Right atrium auricular region (tissue), 2 donors: Measurements from ENCODE around the gene H19. TPM values are rescaled to one million over a fixed set of nuclear protein-coding genes. Genes with fewer than 3 reads are reported as not detected.

Experiments used
- DNase-seq: peaks from one replicate; pipeline ENCODE4 v3.0.0-alpha.2; 2019; ENCODE audit warnings: low spot score
- H3K27ac ChIP-seq, 2 donors: fragments of 200-600 bp; sonication (generic); 1 replicate in 1 of 2; 2 replicates in 1 of 2; pipeline ENCODE4 v1.5.1; 2016 to 2019
- H3K27me3 ChIP-seq, 2 donors: fragments of 200-600 bp; sonication (generic); one replicate each; pipeline versions ENCODE4 v1.5.1 to v1.6.0; 2017 to 2019
- H3K36me3 ChIP-seq: fragments of 200-600 bp; sonication (generic); one replicate; pipeline ENCODE4 v1.5.1; 2016
- H3K4me1 ChIP-seq, 2 donors: fragments of 200-600 bp; sonication (generic); one replicate each; pipeline versions ENCODE4 v1.5.1 to v1.6.0; 2017 to 2019
- H3K4me3 ChIP-seq, 2 donors: fragments of 200-600 bp; sonication (generic); 1 replicate in 1 of 2; 2 replicates in 1 of 2; pipeline ENCODE4 v1.5.1; 2017 to 2019; ENCODE audit warnings: mild to moderate bottlenecking in 1 of 2, moderate library complexity in 1 of 2
- H3K9me3 ChIP-seq, 2 donors: fragments of 200-600 bp; sonication (generic); one replicate each; pipeline ENCODE4 v1.5.1; 2019
- CTCF ChIP-seq, 2 donors: fragments of 200-600 bp; sonication (generic); IDR thresholded peaks; one replicate each; pipeline ENCODE4 v1.5.1; 2019; ENCODE audit warnings: antibody characterized with exemption in 2 of 2
- total RNA-seq, 2 donors: library from RNA; depleted of rRNA; stranded (reverse); fragments of >200 nt; gene quantifications; one replicate each; pipeline ENCODE4 v1.1.0, GENCODE V29; 2016

The H19 gene
- total RNA-seq, 2 donors from 2014 or later: 449 to 551 TPM

- no peak for TF ChIP-seq CTCF (IDR thresholded peaks at IDR 0.05)
- Histone ChIP-seq H3K27ac (no peak overlapping the region), H3K27me3 (no peaks in the 10 kb centered on the region), H3K9me3 (no peaks in the 10 kb centered on the region), H3K4me1 (no peaks in the 10 kb centered on the region), H3K4me3 (no peak overlapping the region), H3K36me3 (no peaks in the 10 kb centered on the region)
- DNase-seq: no peak
Observed at GRCh38 chr11:1964955-1965354, 32.7 kb downstream of the H19 start.

- no peaks in the 10 kb centered on the region for H3K27me3 ChIP-seq
- no peak overlapping the region for H3K4me3 ChIP-seq
- no peak for DNase-seq
- no peaks in the 10 kb centered on the region for H3K36me3 ChIP-seq
- no peaks in the 10 kb centered on the region for H3K9me3 ChIP-seq
- no peak overlapping the region for H3K27ac ChIP-seq
- H3K4me1 ChIP-seq: no peaks in the 10 kb centered on the region
- no peak for TF ChIP-seq CTCF (IDR thresholded peaks at IDR 0.05)
Observed at GRCh38 chr11:1964348-1964747, 33.3 kb downstream of the H19 start.

GRCh38 chr11:1963864-1964263 lies 33.8 kb downstream of the H19 start:
- Histone ChIP-seq H3K27me3 (no peaks in the 10 kb centered on the region), H3K27ac (no peak overlapping the region), H3K4me1 (no peaks in the 10 kb centered on the region), H3K36me3 (no peaks in the 10 kb centered on the region), H3K9me3 (no peaks in the 10 kb centered on the region), H3K4me3 (no peak overlapping the region)
- DNase-seq: peak; percentile 28
- TF ChIP-seq CTCF (IDR thresholded peaks at IDR 0.05): no peak

- H3K9me3 ChIP-seq: no peaks in the 10 kb centered on the region
- H3K36me3 ChIP-seq: no peaks in the 10 kb centered on the region
- no peaks in the 10 kb centered on the region for H3K27me3 ChIP-seq
- no peaks in the 10 kb centered on the region for H3K4me1 ChIP-seq
- H3K4me3 ChIP-seq: no peak overlapping the region
- H3K27ac ChIP-seq: no peak overlapping the region
- no peak for DNase-seq
- no peak for TF ChIP-seq CTCF (IDR thresholded peaks at IDR 0.05)
Observed at GRCh38 chr11:1959786-1960185, 37.9 kb downstream of the H19 start.

- no peak for TF ChIP-seq CTCF (IDR thresholded peaks at IDR 0.05)
- H3K4me1 ChIP-seq: no peaks in the 10 kb centered on the region
- no peaks in the 10 kb centered on the region for H3K9me3 ChIP-seq
- H3K27me3 ChIP-seq: no peaks in the 10 kb centered on the region
- H3K4me3 ChIP-seq: no peak overlapping the region
- H3K27ac ChIP-seq: no peak overlapping the region
- no peak for DNase-seq
- H3K36me3 ChIP-seq: no peaks in the 10 kb centered on the region
Observed at GRCh38 chr11:1958367-1958766, 39.3 kb downstream of the H19 start.

GRCh38 chr11:1953489-1954266 lies 44.0 kb downstream of the H19 start:
- Histone ChIP-seq H3K4me3 (no peak overlapping the region), H3K27me3 (no peaks in the 10 kb centered on the region), H3K36me3 (no peaks in the 10 kb centered on the region), H3K27ac (no peak overlapping the region), H3K9me3 (no peaks in the 10 kb centered on the region), H3K4me1 (no peaks in the 10 kb centered on the region)
- TF ChIP-seq CTCF (IDR thresholded peaks at IDR 0.05): peak in 1 of 2 donors; percentile 47
- peak; percentile 43 for DNase-seq
